ENCODE data around the gene MACROD2.

MACROD2 gene

DNA sequence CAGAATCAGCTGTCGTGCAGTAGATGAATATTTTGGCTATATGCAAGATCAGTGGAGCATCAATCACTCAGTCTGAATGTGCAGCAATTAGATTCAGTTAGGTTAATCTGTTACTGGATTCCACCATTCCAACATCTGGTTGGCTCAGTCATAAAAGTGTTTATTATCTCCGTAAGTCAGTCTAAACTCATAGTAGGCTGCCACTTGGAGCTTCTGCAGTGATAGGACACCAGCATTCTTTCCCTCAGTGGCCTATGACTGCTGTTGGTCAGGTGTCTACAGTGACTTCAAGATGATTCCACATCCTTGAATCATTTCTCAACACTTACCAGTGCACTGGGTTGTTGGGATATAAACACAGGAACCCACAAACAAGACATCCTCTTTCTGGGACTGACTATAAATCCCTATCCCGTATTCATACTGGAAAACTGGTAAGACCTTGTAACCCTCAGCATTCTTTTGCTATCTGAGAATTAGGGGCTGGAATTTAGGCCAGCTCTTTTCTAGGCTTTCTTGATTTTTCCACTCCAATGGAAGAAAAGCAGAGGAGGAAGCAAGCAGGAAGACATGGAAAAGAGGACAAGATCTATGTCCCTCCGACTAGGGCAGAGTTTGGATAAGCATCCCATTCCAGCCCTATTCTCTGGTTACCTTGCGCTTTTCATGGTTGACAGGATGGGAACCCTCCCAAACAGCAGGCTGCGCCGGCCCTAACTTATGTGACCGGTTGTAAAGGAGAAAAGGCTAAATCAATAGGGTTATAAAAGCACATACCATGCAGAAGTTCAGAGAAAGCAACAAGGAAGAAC is 1658.3 kb downstream of the MACROD2 start:
- no peaks in the 10 kb centered on the region for H3K4me1 Mint-ChIP-seq (ENCODE audit: low read depth)
- peaks cover 3% of the 10 kb centered on the region for H3K9me3 Mint-ChIP-seq (ENCODE audit: low read depth)
- H3K36me3 Mint-ChIP-seq = no peaks in the 10 kb centered on the region
- no peak overlapping the region for H3K27ac Mint-ChIP-seq
- no peak overlapping the region for H3K4me3 Mint-ChIP-seq
- no peaks in the 10 kb centered on the region for H3K27me3 Mint-ChIP-seq

DNA sequence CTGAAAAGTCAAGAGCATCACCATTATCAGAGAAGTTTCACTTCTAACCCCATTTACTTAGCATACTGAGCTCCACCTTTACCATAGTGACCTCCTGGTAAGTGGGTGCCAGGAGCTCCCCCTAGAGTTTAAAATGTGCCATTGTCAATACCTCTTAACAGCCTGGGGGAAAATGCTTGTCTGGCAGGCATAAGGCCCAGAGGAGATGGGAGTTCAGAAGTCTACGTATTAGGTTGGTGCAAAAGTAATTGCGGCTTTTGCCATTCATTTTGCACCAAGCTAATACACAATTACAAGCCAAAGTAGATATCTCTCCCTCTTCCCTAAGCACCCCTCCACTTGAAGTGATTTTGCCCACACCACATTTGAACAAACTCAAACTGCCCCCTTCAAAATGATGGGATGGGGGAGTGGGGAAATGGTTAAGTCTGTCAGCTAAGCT is 1658.9 kb downstream of the MACROD2 start:
- no peaks in the 10 kb centered on the region for H3K36me3 Mint-ChIP-seq
- H3K9me3 Mint-ChIP-seq (ENCODE audit: low read depth) = peaks cover 3% of the 10 kb centered on the region
- H3K27me3 Mint-ChIP-seq = no peaks in the 10 kb centered on the region
- no peaks in the 10 kb centered on the region for H3K4me1 Mint-ChIP-seq (ENCODE audit: low read depth)
- no peak overlapping the region for H3K27ac Mint-ChIP-seq
- no peak overlapping the region for H3K4me3 Mint-ChIP-seq

DNA sequence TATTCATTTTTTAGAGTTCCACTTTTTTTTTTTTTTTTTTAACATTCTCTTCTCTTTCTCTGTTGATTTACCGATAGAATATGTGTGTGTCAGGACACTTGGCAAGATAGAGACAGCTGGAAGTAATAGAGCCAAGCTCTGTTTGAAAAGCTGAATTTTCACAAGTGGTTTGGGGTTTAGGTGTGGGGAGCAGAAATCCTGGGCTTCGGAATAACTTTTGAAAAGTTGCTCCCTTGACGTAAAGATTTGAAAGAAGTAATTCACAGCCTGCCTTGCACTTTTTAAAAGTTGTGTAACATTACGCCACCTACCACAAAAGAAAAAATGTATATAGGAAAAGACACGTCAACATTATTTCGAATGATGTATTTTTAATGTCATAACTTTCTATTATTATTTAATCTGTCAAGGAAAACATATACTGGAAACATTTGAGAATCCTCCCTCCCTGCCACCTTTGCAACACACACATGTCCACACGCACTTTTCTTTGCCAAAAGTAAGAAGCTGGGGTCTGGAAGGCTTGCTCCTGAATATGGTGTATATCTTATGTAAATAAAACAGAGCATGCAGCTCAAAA is 1660.1 kb downstream of the MACROD2 start:
- H3K4me1 Mint-ChIP-seq (ENCODE audit: low read depth) = no peaks in the 10 kb centered on the region
- H3K9me3 Mint-ChIP-seq (ENCODE audit: low read depth) = peaks cover 3% of the 10 kb centered on the region
- no peak overlapping the region for H3K27ac Mint-ChIP-seq
- H3K27me3 Mint-ChIP-seq = no peaks in the 10 kb centered on the region
- no peak overlapping the region for H3K4me3 Mint-ChIP-seq
- no peaks in the 10 kb centered on the region for H3K36me3 Mint-ChIP-seq

DNA sequence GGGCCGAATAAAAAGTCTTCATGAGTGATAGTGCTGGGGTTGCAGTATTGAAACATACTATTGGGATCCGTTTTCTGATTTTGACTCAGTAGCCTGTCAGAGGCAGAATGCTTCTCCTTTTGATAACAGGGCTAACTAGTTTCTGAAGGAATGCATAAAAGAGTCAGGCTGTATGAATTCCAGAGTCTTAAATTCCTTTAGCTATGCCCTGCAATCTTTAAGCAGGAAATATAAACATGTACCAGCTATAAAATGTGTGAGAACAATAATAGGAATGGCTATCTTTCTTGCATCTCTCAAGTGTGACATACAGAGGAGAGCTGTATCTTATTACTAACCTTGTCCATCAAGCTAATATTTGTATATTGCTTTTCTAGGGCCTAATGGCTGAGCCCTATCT is 1660.8 kb downstream of the MACROD2 start:
- Mint-ChIP-seq H3K4me1 (ENCODE audit: low read depth) (no peaks in the 10 kb centered on the region), H3K27ac (no peak overlapping the region), H3K4me3 (no peak overlapping the region), H3K27me3 (no peaks in the 10 kb centered on the region), H3K36me3 (no peaks in the 10 kb centered on the region), H3K9me3 (ENCODE audit: low read depth) (peaks cover 3% of the 10 kb centered on the region)

DNA sequence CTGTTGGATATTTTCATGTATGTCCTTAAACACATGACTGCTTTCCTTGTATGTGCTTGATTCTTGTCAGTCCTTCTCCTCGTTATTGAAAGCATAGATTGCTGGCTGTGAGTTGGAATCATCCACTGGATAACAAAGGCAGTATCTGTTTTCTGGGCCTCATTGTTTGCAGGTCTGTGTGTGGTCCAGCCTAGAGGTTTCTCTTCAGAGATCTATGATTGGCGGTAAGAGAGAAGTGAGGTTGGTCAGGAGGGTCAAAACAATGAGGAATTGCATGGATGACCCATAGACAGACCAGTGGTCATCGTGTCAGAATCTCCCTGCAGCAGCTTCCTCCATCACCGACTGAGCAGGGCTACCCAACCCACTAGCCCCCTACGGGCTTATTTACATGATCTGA is 1663.0 kb downstream of the MACROD2 start:
- no peaks in the 10 kb centered on the region for H3K36me3 Mint-ChIP-seq
- H3K9me3 Mint-ChIP-seq (ENCODE audit: low read depth) = no peaks in the 10 kb centered on the region
- no peak overlapping the region for H3K27ac Mint-ChIP-seq
- H3K4me3 Mint-ChIP-seq = no peak overlapping the region
- no peaks in the 10 kb centered on the region for H3K4me1 Mint-ChIP-seq (ENCODE audit: low read depth)
- no peaks in the 10 kb centered on the region for H3K27me3 Mint-ChIP-seq

DNA sequence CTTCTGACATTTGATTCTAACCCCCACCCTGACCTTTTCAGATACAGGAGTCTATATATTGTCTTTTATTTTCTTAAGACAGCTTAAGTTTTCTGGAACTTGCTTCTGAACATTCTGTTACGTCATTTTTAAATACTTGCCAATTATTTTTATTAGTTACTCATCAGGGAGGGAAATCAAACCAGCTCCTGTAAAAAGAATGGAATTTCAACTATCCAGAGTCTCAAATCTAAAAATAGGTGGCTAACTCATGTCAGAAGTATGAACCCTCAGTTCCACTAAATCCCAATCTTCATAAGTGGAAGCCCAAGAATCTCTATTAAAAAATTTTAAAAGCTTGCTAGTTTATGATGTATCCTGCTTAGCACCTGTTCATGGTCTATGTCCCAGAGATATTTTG is 1677.9 kb downstream of the MACROD2 start:
- H3K4me3 Mint-ChIP-seq = no peak overlapping the region

DNA sequence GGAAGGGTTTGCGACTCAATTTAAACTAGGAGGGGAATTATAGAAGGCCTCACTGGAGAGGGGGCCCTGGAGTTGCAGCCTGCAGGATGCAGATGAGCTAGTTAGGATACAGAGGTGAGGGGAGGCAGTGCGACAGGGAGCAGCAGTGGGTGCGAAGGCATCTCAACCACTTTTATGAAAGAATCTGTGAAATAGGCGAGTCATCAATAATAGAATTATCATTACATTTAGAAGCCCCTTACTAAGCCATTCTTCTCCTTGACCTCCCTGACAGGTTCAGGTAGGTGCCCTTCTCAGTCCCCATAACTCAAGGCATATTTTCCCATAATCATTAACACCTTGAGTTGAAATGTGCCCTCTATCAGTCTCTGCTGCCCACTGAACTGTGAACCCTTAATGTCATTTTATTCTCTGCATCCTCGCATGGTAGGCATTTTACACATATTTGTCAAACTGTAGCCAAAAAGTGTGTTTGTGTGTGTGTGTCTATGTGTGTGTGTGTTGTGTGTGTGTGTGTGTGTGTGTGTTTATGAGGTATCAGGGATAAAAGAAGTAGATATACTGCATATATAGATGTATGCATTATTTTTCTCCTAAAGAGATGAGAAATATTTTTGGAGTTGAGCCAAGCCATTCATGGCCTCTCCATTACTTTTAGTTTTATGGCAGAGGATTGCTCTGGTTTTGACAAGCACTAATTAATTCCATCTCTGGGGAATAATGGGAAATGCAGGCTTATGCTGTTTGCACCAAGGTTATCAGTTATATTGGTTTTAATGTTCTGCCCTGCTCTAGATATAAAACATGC is 1679.1 kb downstream of the MACROD2 start:
- H3K27ac Mint-ChIP-seq = no peak overlapping the region
- no peaks in the 10 kb centered on the region for H3K4me1 Mint-ChIP-seq (ENCODE audit: low read depth)
- H3K36me3 Mint-ChIP-seq = no peaks in the 10 kb centered on the region
- no peaks in the 10 kb centered on the region for H3K27me3 Mint-ChIP-seq
- no peaks in the 10 kb centered on the region for H3K9me3 Mint-ChIP-seq (ENCODE audit: low read depth)
- no peak overlapping the region for H3K4me3 Mint-ChIP-seq

More for the DNA sequence above, 1677.9 kb downstream of the MACROD2 start:
- no peaks in the 10 kb centered on the region for H3K9me3 Mint-ChIP-seq (ENCODE audit: low read depth)
- H3K4me1 Mint-ChIP-seq (ENCODE audit: low read depth) = no peaks in the 10 kb centered on the region
- H3K36me3 Mint-ChIP-seq = no peaks in the 10 kb centered on the region
- no peaks in the 10 kb centered on the region for H3K27me3 Mint-ChIP-seq
- no peak overlapping the region for H3K27ac Mint-ChIP-seq

DNA sequence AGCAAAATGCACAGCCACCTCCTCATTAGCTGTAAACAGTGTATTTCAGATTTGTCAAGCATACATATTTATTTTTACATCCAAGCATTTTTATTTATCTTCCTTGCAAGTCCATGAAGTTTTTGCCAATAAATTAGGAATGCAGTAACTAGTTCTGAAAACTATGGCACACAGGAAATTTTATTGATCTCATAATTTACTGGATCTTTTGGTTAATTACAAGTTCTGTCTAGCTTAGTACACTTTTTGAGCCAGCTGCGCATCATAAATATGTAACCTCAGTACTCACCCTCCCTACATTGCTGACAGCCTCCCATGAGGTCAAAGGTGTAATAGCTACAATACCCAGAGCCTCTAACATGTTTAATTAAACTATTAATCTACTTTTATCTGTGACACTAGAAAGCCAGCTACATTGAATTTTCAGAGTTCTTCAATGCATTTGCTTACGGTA is 1679.8 kb downstream of the MACROD2 start:
- Mint-ChIP-seq H3K9me3 (ENCODE audit: low read depth) (no peaks in the 10 kb centered on the region), H3K4me3 (no peak overlapping the region), H3K27ac (no peak overlapping the region), H3K27me3 (no peaks in the 10 kb centered on the region), H3K36me3 (no peaks in the 10 kb centered on the region), H3K4me1 (ENCODE audit: low read depth) (no peaks in the 10 kb centered on the region)

DNA sequence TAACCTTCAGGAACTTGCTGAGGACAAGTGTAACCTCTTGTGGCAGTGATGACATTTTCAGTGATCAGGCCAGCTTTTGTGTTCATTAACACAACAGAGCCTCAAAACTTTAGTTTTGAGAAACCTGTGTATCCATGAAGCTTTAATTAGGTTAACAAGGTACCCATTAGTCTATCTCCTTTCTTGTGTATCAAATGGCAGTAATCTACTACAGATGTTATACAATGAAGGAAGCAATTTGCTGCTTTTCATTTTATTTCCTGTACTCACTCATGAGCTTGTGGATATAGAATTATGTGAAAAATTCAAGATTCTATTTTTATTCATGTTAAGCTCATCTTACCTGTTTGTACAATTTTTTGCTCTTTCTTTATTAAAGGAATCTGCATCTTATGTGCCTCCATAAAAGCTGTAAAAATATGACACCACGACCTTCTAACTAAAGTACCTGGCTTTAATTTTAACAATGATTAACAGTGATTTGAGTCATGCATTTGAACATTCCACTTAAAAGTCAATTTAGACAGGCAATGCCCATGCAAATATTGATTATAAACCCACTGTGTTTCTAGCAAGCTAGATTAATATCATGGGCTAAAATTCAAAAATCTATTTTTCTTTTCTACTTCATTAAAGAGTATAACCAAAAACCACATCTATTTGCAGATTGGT is 1680.6 kb downstream of the MACROD2 start:
- Mint-ChIP-seq H3K27ac (no peak overlapping the region), H3K36me3 (no peaks in the 10 kb centered on the region), H3K4me1 (ENCODE audit: low read depth) (no peaks in the 10 kb centered on the region), H3K4me3 (no peak overlapping the region), H3K27me3 (no peaks in the 10 kb centered on the region), H3K9me3 (ENCODE audit: low read depth) (peaks cover 5% of the 10 kb centered on the region)

DNA sequence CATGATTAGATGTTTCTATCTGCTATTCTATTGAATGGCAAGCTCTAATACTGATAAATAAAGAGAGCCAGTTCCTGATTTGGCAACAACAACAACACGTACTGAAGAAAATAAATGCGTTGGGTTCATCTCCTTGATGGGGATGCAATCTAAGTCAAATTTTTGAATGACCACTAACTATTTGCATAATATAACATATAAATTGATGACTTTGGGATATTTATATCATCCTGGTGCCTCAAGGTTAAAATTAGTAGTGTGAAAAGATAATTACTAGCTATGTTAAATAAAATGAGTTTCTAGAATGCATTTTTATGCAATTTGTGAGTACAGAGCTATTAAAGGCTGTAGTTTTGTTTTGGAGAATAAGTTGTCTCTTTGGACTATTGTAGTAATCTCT is 1681.5 kb downstream of the MACROD2 start:
- H3K4me3 Mint-ChIP-seq = no peak overlapping the region
- H3K9me3 Mint-ChIP-seq (ENCODE audit: low read depth) = peaks cover 5% of the 10 kb centered on the region
- H3K27me3 Mint-ChIP-seq = no peaks in the 10 kb centered on the region
- H3K36me3 Mint-ChIP-seq = no peaks in the 10 kb centered on the region
- no peak overlapping the region for H3K27ac Mint-ChIP-seq
- H3K4me1 Mint-ChIP-seq (ENCODE audit: low read depth) = no peaks in the 10 kb centered on the region

DNA sequence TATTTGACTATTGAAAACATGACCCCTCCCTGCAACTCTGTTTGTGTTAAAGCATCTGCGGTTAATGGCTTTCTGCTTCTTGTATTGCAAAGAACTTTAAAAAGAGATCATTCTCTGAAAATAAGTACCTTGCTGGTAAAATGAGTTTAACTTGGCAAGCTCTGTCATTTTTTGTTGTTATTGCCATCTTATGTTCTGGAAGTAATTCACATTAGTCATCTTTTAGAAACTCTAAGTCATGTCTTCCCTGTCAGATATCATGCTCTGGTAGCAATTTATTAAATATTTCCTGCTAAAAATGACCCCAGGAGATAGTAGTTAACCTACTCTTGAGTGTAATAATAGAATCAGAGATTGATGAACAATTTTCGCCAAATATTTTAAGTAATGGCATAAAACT is 1687.4 kb downstream of the MACROD2 start:
- Mint-ChIP-seq H3K27ac (no peak overlapping the region), H3K4me1 (ENCODE audit: low read depth) (no peaks in the 10 kb centered on the region), H3K4me3 (no peak overlapping the region), H3K9me3 (ENCODE audit: low read depth) (peaks cover 5% of the 10 kb centered on the region), H3K27me3 (no peaks in the 10 kb centered on the region), H3K36me3 (no peaks in the 10 kb centered on the region)

DNA sequence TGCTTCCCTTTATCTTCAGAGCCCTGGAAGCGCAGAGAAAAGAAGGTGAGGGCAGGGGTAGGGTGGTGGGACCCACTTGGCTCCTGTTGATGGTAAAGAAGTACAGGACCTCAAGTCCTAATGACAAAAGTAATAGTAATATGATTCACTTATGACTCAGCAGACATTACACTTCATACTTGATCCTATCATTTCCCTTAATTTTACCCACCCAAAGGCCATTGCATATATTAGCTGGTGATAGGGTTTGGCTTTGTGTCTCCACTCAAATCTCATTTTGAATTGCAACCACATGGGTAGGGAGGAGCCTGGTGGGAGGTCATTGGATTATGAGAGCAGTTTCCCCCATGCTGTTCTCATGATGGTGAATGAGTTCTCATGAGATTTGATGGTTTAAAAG is 1697.3 kb downstream of the MACROD2 start:
- Mint-ChIP-seq H3K27ac (no peak overlapping the region), H3K4me3 (no peak overlapping the region), H3K4me1 (ENCODE audit: low read depth) (no peaks in the 10 kb centered on the region)

DNA sequence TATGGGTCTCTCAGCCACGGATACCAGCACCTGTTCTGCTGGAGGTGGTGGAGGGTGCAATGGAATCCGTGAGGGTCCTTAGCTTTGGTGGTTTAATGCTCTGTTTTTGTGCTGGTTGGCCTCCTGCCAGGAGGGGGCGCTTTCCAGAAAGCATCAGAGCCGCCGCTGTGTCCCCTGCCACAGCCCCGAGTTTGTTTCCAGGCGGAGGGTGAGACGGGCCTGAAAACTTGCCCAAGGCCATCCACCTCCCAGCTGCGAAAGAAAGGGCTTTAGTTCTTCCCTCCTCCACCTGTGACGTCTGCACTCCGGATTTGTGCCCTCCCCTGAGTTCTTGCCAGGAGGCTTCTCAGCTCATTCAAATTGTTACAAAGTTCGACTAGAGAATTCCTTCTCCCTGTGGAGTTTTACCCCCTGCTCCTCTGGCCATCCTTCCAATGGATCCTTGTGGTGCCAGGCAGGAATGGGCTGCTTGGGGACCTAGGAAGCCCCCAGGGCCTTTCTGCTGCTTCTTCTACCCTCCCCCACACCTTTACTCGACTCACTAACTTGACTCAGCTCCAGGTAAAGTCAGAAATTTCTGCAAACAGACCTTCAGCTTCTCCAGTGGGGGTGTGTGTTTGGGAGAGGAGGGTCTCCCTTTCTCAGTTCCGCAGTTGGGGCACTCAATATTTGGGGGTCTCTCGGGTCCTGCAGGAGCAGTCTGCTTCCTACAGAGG is 1704.3 kb downstream of the MACROD2 start:
- Mint-ChIP-seq H3K27ac (no peak overlapping the region), H3K4me3 (no peak overlapping the region), H3K27me3 (no peaks in the 10 kb centered on the region), H3K36me3 (no peaks in the 10 kb centered on the region), H3K9me3 (ENCODE audit: low read depth) (peaks cover 11% of the 10 kb centered on the region), H3K4me1 (ENCODE audit: low read depth) (no peaks in the 10 kb centered on the region)

More for the DNA sequence above, 1697.3 kb downstream of the MACROD2 start:
- Mint-ChIP-seq H3K36me3 (no peaks in the 10 kb centered on the region), H3K27me3 (no peaks in the 10 kb centered on the region), H3K9me3 (ENCODE audit: low read depth) (peaks cover 10% of the 10 kb centered on the region)

DNA sequence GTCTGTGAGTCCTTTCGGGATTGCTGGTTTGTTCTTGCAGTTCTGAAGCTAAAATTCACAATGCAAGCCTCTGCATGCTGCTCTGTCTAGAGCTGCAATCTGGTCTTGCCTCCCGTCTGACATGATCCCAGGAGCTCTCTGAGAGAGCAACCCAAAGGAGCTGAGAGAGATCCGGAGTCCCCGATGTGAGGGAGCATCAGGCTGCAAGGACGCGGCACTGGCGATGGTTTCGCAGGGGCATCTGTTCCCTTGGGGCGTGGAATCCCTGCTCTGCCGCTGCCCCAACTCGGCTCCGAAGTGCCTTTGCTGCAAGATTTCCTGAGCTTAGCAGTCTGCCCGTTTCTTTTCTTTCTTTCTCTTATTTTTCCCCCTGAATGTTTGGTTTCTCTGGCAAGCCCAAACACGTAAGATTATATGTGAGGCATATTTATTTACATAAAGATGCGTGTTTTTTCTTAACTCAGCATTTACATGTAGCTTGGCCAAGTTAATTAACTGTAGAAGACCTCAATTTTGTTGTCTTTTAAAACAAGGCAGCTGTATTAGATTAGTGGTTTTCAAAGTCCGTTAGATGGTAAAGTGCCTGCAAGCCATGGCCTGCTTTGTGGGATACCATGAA is 1704.9 kb downstream of the MACROD2 start:
- H3K4me3 Mint-ChIP-seq = no peak overlapping the region
- H3K27me3 Mint-ChIP-seq = no peaks in the 10 kb centered on the region
- H3K27ac Mint-ChIP-seq = no peak overlapping the region
- no peaks in the 10 kb centered on the region for H3K36me3 Mint-ChIP-seq
- H3K9me3 Mint-ChIP-seq (ENCODE audit: low read depth) = peaks cover 11% of the 10 kb centered on the region
- H3K4me1 Mint-ChIP-seq (ENCODE audit: low read depth) = no peaks in the 10 kb centered on the region
